ENCODE results near the gene HOXD9. TPM values are rescaled to one million over a fixed set of nuclear protein-coding genes. Genes with fewer than 3 reads are reported as not detected.
A peak's percentile ranks its signal among the peaks of the same experiment; 100 is the strongest.

The HOXD9 gene
- polyA plus RNA-seq, 1 of the 3 experiments (the other 2 are of a cell fraction), result 4.8 TPM

GRCh38 chr2:176132205-176133171, 10.0 kb downstream of the HOXD9 start:
- 28% methylated on average over 33 of the region's 33 CpGs for WGBS (ENCODE audit: low lambda C conversion rate)
- Histone ChIP-seq H3K9me2 (no peaks in the 10 kb centered on the region), H2AFZ (ENCODE audit: low read depth) (peak overlapping the region; percentile 68), H3K4me2 (peak overlapping the region; percentile 81), H3F3A (replicated peaks; ENCODE audit: insufficient read depth) (peaks cover 33% of the 10 kb centered on the region), H3K27ac (ENCODE audit: low read depth in 2 of 2, low read length in 1 of 2) (peak overlapping the region; percentile 62 to 63), H3K36me3 (replicated peaks in 1 of 2; ENCODE audit: control insufficient read depth in 1 of 2, insufficient read depth in 2 of 2, low read length in 1 of 2) (no peaks in the 10 kb centered on the region), H3K27me3 (ENCODE audit: insufficient read depth) (no peaks in the 10 kb centered on the region), H3K79me2 (ENCODE audit: insufficient read depth) (peaks cover 20% of the 10 kb centered on the region), H3K9ac (peak overlapping the region; percentile 66), H3K9me3 (no peaks in the 10 kb centered on the region), H4K20me1 (ENCODE audit: insufficient read depth) (no peaks in the 10 kb centered on the region), H3K4me1 (ENCODE audit: control insufficient read depth in 1 of 2, insufficient read depth in 2 of 2, low read depth in 1 of 2, low read length in 1 of 2) (peaks cover 28 to 42% of the 10 kb centered on the region in 2 experiments), H3K4me3 (ENCODE audit: low read depth in 2 of 2, low read length in 1 of 2) (peak overlapping the region; percentile 69)
- peak; percentile 15; the same call in 1 of the 2 replicates for TF ChIP-seq YY1 (IDR thresholded peaks at IDR 0.05; ENCODE audit: low read depth)
- no peak for TF ChIP-seq ELF1 (IDR thresholded peaks at IDR 0.05)
- CTCF ChIA-PET, result interaction anchor here (0.9 to 26.1 kb wide), 17 partner anchors 8 to 1016 kb away, joined by 3 to 1047 read pairs (median 7); partner anchors contain the start of gene HOXD10
- no peak for DNase-seq
- POLR2A ChIA-PET, result interaction anchor here (0.7 to 6.3 kb wide), 8 partner anchors 7 to 1261 kb away, joined by 3 to 45 read pairs (median 6); partner anchors contain the start of genes HOXD9 and MTX2

DNA sequence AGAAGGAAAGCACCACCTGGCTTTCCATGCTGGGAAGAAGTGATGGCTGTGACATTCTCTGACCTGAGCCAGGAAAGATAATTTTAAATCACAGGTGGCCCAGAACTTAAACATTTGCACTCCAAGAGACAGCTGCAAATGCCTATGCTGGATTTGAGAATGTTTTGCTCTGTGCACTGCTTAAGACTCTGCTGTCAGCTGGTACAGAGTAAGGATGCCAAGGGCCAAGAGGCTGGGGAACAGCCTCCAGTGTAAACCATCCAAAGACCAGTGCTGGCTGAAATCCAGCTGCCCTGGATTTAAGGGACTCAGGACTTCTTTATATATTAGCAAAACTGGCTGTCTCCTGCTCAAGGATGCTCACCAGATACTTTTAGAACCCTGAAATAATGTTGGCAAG, 10.9 kb downstream of the HOXD9 start:
- H3K4me2 ChIP-seq, result peak overlapping the region; percentile 81
- ChIA-PET POLR2A (interaction anchor here (0.9 to 6.3 kb wide), 4 partner anchors 11 to 521 kb away, joined by 3 to 45 read pairs (median 30); partner anchors contain the start of gene HOXD9), CTCF (interaction anchor here (1.0 to 26.1 kb wide), 9 partner anchors 18 to 1015 kb away, joined by 3 to 1047 read pairs (median 9); no protein-coding TSS in a partner anchor)
- H3K9me2 ChIP-seq, result no peaks in the 10 kb centered on the region
- H3K36me3 ChIP-seq (replicated peaks in 1 of 2; ENCODE audit: control insufficient read depth in 1 of 2, insufficient read depth in 2 of 2, low read length in 1 of 2), result no peaks in the 10 kb centered on the region
- H3K27ac ChIP-seq (ENCODE audit: low read depth in 2 of 2, low read length in 1 of 2), result peak overlapping the region; percentile 62 to 63; a peak in 3 of 4 replicates
- DNase-seq, result no peak
- H3K27me3 ChIP-seq (ENCODE audit: insufficient read depth), result no peaks in the 10 kb centered on the region
- no peak for TF ChIP-seq MEF2A (IDR thresholded peaks at IDR 0.05; ENCODE audit: borderline replicate concordance, low read depth)
- TF ChIP-seq EP300 (IDR thresholded peaks at IDR 0.05; ENCODE audit: borderline replicate concordance in 1 of 2, low read depth in 1 of 2, low read length in 1 of 2), result no peak
- TF ChIP-seq JUND (IDR thresholded peaks at IDR 0.05), result no peak
- TF ChIP-seq, protein P1, sequence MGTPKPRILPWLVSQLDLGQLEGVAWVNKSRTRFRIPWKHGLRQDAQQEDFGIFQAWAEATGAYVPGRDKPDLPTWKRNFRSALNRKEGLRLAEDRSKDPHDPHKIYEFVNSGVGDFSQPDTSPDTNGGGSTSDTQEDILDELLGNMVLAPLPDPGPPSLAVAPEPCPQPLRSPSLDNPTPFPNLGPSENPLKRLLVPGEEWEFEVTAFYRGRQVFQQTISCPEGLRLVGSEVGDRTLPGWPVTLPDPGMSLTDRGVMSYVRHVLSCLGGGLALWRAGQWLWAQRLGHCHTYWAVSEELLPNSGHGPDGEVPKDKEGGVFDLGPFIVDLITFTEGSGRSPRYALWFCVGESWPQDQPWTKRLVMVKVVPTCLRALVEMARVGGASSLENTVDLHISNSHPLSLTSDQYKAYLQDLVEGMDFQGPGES (IDR thresholded peaks at IDR 0.05; ENCODE audit: low read depth, low read length), result no peak
- no peak for TF ChIP-seq REST (IDR thresholded peaks at IDR 0.05; ENCODE audit: low read depth, low read length)
- TF ChIP-seq FOXM1 (IDR thresholded peaks at IDR 0.05; ENCODE audit: low read depth), result no peak
- TF ChIP-seq USF2 (IDR thresholded peaks at IDR 0.05; ENCODE audit: borderline replicate concordance, low read depth, low read length), result no peak
- no peak for TF ChIP-seq PBX3 (IDR thresholded peaks at IDR 0.05)
- TF ChIP-seq RCOR1 (IDR thresholded peaks at IDR 0.05; ENCODE audit: low read length), result no peak
- TF ChIP-seq CHD2 (IDR thresholded peaks at IDR 0.05; ENCODE audit: low read length, partially characterized antibody), result no peak
- no peak for TF ChIP-seq EZH2phosphoT487 (IDR thresholded peaks at IDR 0.05; ENCODE audit: borderline replicate concordance, low read depth)
- peaks cover 28 to 48% of the 10 kb centered on the region in 2 experiments for H3K4me1 ChIP-seq (ENCODE audit: control insufficient read depth in 1 of 2, insufficient read depth in 2 of 2, low read depth in 1 of 2, low read length in 1 of 2)
- H3K9ac ChIP-seq, result no peak overlapping the region; the same call in 1 of the 2 replicates
- no peak overlapping the region for H2AFZ ChIP-seq (ENCODE audit: low read depth)
- H3K4me3 ChIP-seq (ENCODE audit: low read depth in 2 of 2, low read length in 1 of 2), result no peak overlapping the region; a peak in 1 of 4 replicates
- peaks cover 38% of the 10 kb centered on the region for H3F3A ChIP-seq (replicated peaks; ENCODE audit: insufficient read depth)
- peaks cover 29% of the 10 kb centered on the region for H3K79me2 ChIP-seq (ENCODE audit: insufficient read depth)
- H3K9me3 ChIP-seq, result no peaks in the 10 kb centered on the region
- no peaks in the 10 kb centered on the region for H4K20me1 ChIP-seq (ENCODE audit: insufficient read depth)
